CD14-positive monocyte (primary cell): ENCODE measurements around the gene TRPM2. TPM values are rescaled to one million over a fixed set of nuclear protein-coding genes. Genes with fewer than 3 reads are reported as not detected.

Source experiments
- DNase-seq, 3 donors: peaks; one replicate each; pipeline ENCODE4 v3.0.0-alpha.2; 2011 to 2022
- H2AFZ ChIP-seq: 2 replicates; pipeline ENCODE4 v1.6.0; 2012; ENCODE audit warnings: mild to moderate bottlenecking, low read depth, low read length, inconsistent platforms; ENCODE audit not compliant: insufficient read depth, poor library complexity, severe bottlenecking
- H3K27ac ChIP-seq, 2 donors: 1 replicate in 1 of 2; 2 replicates in 1 of 2; pipeline ENCODE4 v1.5.1; 2012 to 2013; ENCODE audit warnings: low read length in 2 of 2, control low read depth in 1 of 2, inconsistent platforms in 1 of 2, low read depth in 1 of 2, mild to moderate bottlenecking in 1 of 2
- H3K27me3 ChIP-seq, 2 donors: one replicate each; pipeline versions ENCODE4 v1.6.0 to v1.6.1; 2011 to 2013; ENCODE audit warnings: low read length in 2 of 2; ENCODE audit not compliant: control insufficient read depth in 2 of 2, insufficient read depth in 2 of 2
- H3K36me3 ChIP-seq, 2 donors: replicated peaks in 1 of 2; 1 replicate in 1 of 2; 2 replicates in 1 of 2; pipeline versions ENCODE4 v1.5.1 to v1.6.1; 2012 to 2013; ENCODE audit warnings: low read length in 2 of 2, control low read depth in 1 of 2, inconsistent platforms in 1 of 2, mild to moderate bottlenecking in 1 of 2; ENCODE audit not compliant: insufficient read depth in 2 of 2, control insufficient read depth in 1 of 2
- H3K4me1 ChIP-seq, 2 donors: 1 replicate in 1 of 2; 2 replicates in 1 of 2; pipeline versions ENCODE4 v1.5.1 to v1.6.1; 2012 to 2013; ENCODE audit warnings: low read length in 2 of 2, control low read depth in 1 of 2, inconsistent platforms in 1 of 2, mild to moderate bottlenecking in 1 of 2, moderate library complexity in 1 of 2; ENCODE audit not compliant: insufficient read depth in 2 of 2, control insufficient read depth in 1 of 2
- H3K4me2 ChIP-seq: replicated peaks from 2 replicates; pipeline ENCODE3; 2012; ENCODE audit warnings: low read length, moderate library complexity, mild to moderate bottlenecking; ENCODE audit not compliant: poor library complexity, severe bottlenecking; ENCODE audit errors: extremely low read depth
- H3K4me3 ChIP-seq, 3 experiments: fragments of 200-600 bp in 1 of 3; sonication (generic) in 1 of 3; replicated peaks in 1 of 3; 1 replicate in 2 of 3; 2 replicates in 1 of 3; pipeline ENCODE4 v1.5.1; 2011 to 2013; ENCODE audit warnings: low read length in 3 of 3, mild to moderate bottlenecking in 3 of 3, control low read depth in 2 of 3, low read depth in 2 of 3, inconsistent platforms in 1 of 3, moderate library complexity in 1 of 3
- H3K79me2 ChIP-seq: 2 replicates; pipeline ENCODE4 v1.6.0; 2012; ENCODE audit warnings: mild to moderate bottlenecking, control low read depth, inconsistent platforms, low read length, moderate library complexity; ENCODE audit not compliant: insufficient read depth
- H3K9ac ChIP-seq: 2 replicates; pipeline ENCODE4 v1.6.0; 2017; ENCODE audit warnings: low read length, mild to moderate bottlenecking; ENCODE audit not compliant: insufficient read depth, poor library complexity, severe bottlenecking
- H3K9me3 ChIP-seq, 2 donors: replicated peaks in 1 of 2; 1 replicate in 1 of 2; 2 replicates in 1 of 2; pipeline versions ENCODE4 v1.5.1 to v1.6.1; 2012 to 2013; ENCODE audit warnings: low read length in 2 of 2, control low read depth in 1 of 2; ENCODE audit not compliant: control insufficient read depth in 1 of 2, insufficient read depth in 1 of 2
- H4K20me1 ChIP-seq: 2 replicates; pipeline ENCODE4 v1.6.0; 2012; ENCODE audit warnings: mild to moderate bottlenecking, low read length, control low read depth, moderate library complexity; ENCODE audit not compliant: insufficient read depth
- H3K27ac Mint-ChIP-seq, 7 donors: one replicate each; pipeline ENCODE4 v1.8.0; 2020; ENCODE audit warnings: mild to moderate bottlenecking in 7 of 7, mixed read lengths in 7 of 7, moderate library complexity in 6 of 7, inconsistent platforms in 2 of 7
- H3K27me3 Mint-ChIP-seq, 3 donors: one replicate each; pipeline ENCODE4 v1.8.0; 2021 to 2022; ENCODE audit warnings: low read depth in 3 of 3, mild to moderate bottlenecking in 3 of 3, mixed read lengths in 3 of 3, moderate library complexity in 3 of 3, inconsistent platforms in 1 of 3
- H3K36me3 Mint-ChIP-seq, 2 donors: one replicate each; pipeline ENCODE4 v1.8.0; 2020; ENCODE audit warnings: mixed read lengths in 2 of 2, inconsistent platforms in 1 of 2, mild to moderate bottlenecking in 1 of 2
- H3K4me1 Mint-ChIP-seq: one replicate; pipeline ENCODE4 v1.8.0; 2020; ENCODE audit warnings: mild to moderate bottlenecking, mixed read lengths
- H3K4me3 Mint-ChIP-seq, 2 donors: one replicate each; pipeline ENCODE4 v1.8.0; 2020; ENCODE audit warnings: mild to moderate bottlenecking in 2 of 2, mixed read lengths in 2 of 2, moderate library complexity in 1 of 2
- H3K9me3 Mint-ChIP-seq, 7 donors: one replicate each; pipeline ENCODE4 v1.8.0; 2020 to 2022; ENCODE audit warnings: mixed read lengths in 7 of 7, mild to moderate bottlenecking in 6 of 7, moderate library complexity in 6 of 7, inconsistent platforms in 2 of 7
- CTCF ChIP-seq: fragments of 200-600 bp; IDR thresholded peaks from one replicate; pipeline ENCODE4 v1.8.0; 2022; ENCODE audit warnings: antibody characterized with exemption, mild to moderate bottlenecking
- WGBS: methylation state at CpG from one replicate; pipeline ENCODE4 v1.1.5; 2013; ENCODE audit warnings: missing lambda C conversion rate; ENCODE audit not compliant: insufficient coverage; 5-methylcytosine and 5-hydroxymethylcytosine counted together
- intact Hi-C, 2 donors: fragments of 100-400 bp; cut with micrococcal nuclease; formaldehyde crosslinking; loops; one replicate each; pipeline versions ENCODE4 v1.15.0 to v1.15.1; 2023
- polyA plus RNA-seq, 3 donors: library from polyadenylated mRNA; depleted of rRNA in 1 of 3; unstranded in 2 of 3; stranded (reverse) in 1 of 3; fragments of 300-500 nt in 2 of 3; fragments of >200 nt in 1 of 3; fragmentation: Illumina TruSeq in 2 of 3; gene quantifications; 1 replicate in 2 of 3; 2 replicates in 1 of 3; pipeline ENCODE4 v1.2.3, GENCODE V29; 2012 to 2021

Gene TRPM2
- polyA plus RNA-seq, 3 donors: 7.6 to 21.6 (median 12.2) TPM

GRCh38 chr21:44459712-44460440, 106.5 kb downstream of the TRPM2 start:
- H2AFZ ChIP-seq: no peak overlapping the region
- no peak overlapping the region for H3K9ac ChIP-seq
- H3K9me3 ChIP-seq: no peaks in the 10 kb centered on the region
- H3K36me3 ChIP-seq: no peaks in the 10 kb centered on the region
- H3K4me2 ChIP-seq: no peak overlapping the region
- H3K27ac ChIP-seq: no peak overlapping the region
- peaks cover 0 to 2% (median 0%) of the 10 kb centered on the region in 7 donors for H3K9me3 Mint-ChIP-seq
- H4K20me1 ChIP-seq: no peaks in the 10 kb centered on the region
- TF ChIP-seq CTCF: no peak
- WGBS: 55% methylated on average over 10 of the region's 14 CpGs
- no peaks in the 10 kb centered on the region for H3K36me3 Mint-ChIP-seq
- peaks cover 1 to 9% (median 5%) of the 10 kb centered on the region in 3 donors for H3K27me3 Mint-ChIP-seq
- no peaks in the 10 kb centered on the region for H3K79me2 ChIP-seq
- peaks cover 6 to 11% of the 10 kb centered on the region in 2 donors for H3K4me1 ChIP-seq
- no peak overlapping the region for H3K4me3 Mint-ChIP-seq
- no peaks in the 10 kb centered on the region for H3K27me3 ChIP-seq
- H3K4me3 ChIP-seq: no peak overlapping the region
- no peak for DNase-seq
- H3K4me1 Mint-ChIP-seq: peaks cover 13% of the 10 kb centered on the region
- peak overlapping the region in 1 of 7 donors; percentile 66 for H3K27ac Mint-ChIP-seq
- intact Hi-C loops: loop anchor here in 1 of 2 donors (10.0 kb wide), 1 partner anchor 355 kb away; the partner anchor contains the start of gene SUMO3

- no peak overlapping the region for H3K4me2 ChIP-seq
- H3K36me3 ChIP-seq: no peaks in the 10 kb centered on the region
- H2AFZ ChIP-seq: no peak overlapping the region
- DNase-seq: no peak
- H3K79me2 ChIP-seq: no peaks in the 10 kb centered on the region
- H3K4me3 Mint-ChIP-seq: no peak overlapping the region
- H3K4me1 ChIP-seq: peaks cover 6 to 9% of the 10 kb centered on the region in 2 donors
- no peaks in the 10 kb centered on the region for H3K36me3 Mint-ChIP-seq
- peaks cover 0 to 1% (median 0%) of the 10 kb centered on the region in 7 donors for H3K9me3 Mint-ChIP-seq
- no peaks in the 10 kb centered on the region for H4K20me1 ChIP-seq
- intact Hi-C loops: no loop called here
- no peak for TF ChIP-seq CTCF
- no peak overlapping the region for H3K9ac ChIP-seq
- 98% methylated on average over 4 of the region's 8 CpGs for WGBS
- H3K9me3 ChIP-seq: no peaks in the 10 kb centered on the region
- H3K27me3 Mint-ChIP-seq: peaks cover 1 to 7% (median 5%) of the 10 kb centered on the region in 3 donors
- H3K4me3 ChIP-seq: no peak overlapping the region
- no peaks in the 10 kb centered on the region for H3K27me3 ChIP-seq
- peak overlapping the region in 2 of 7 donors; percentile 11 to 15 for H3K27ac Mint-ChIP-seq
- H3K4me1 Mint-ChIP-seq: peaks cover 13% of the 10 kb centered on the region
- no peak overlapping the region for H3K27ac ChIP-seq
These were observed 107.0 kb downstream of the TRPM2 start for GRCh38 chr21:44460441-44460755.
